HEK293T (cell line): ENCODE results near the gene ZXDC.

Source experiments
- CTCF ChIA-PET: fragments of 350-600 bp; formaldehyde crosslinking; extraction: SDS; loops from one replicate; lab custom pipeline; 2021; ENCODE audit warnings: antibody characterized with exemption, inconsistent platforms; lab: Yijun Ruan, JAX
- POLR2A ChIA-PET: fragments of 350-600 bp; formaldehyde crosslinking; extraction: SDS; loops from one replicate; lab custom pipeline; 2020; ENCODE audit warnings: antibody characterized with exemption, inconsistent platforms; lab: Yijun Ruan, JAX
- DNase-seq: peaks from one replicate; pipeline ENCODE4 v3.0.0; 2012; ENCODE audit warnings: mixed read lengths; ENCODE audit errors: extremely low spot score
- ARNT ChIP-seq: fragments of 450-650 bp; IDR thresholded peaks from 2 replicates; pipeline ENCODE4 v1.6.1; 2017; ENCODE audit warnings: mild to moderate bottlenecking
- BHLHE40 ChIP-seq: fragments of 450-650 bp; IDR thresholded peaks from 2 replicates; pipeline ENCODE4 v1.6.1; 2016; ENCODE audit warnings: mild to moderate bottlenecking, moderate library complexity, borderline replicate concordance
- CTBP1 ChIP-seq: fragments of 450-650 bp; IDR thresholded peaks from 2 replicates; pipeline ENCODE4 v1.6.1; 2016; ENCODE audit warnings: borderline replicate concordance
- ELF4 ChIP-seq: fragments of 450-650 bp; IDR thresholded peaks from 2 replicates; pipeline ENCODE4 v1.6.1; 2017; ENCODE audit warnings: antibody characterized with exemption
- FOXA1 ChIP-seq: fragments of 450-650 bp; IDR thresholded peaks from 2 replicates; pipeline ENCODE4 v1.6.1; 2016; ENCODE audit warnings: mild to moderate bottlenecking
- FOXK2 ChIP-seq: fragments of 450-650 bp; IDR thresholded peaks from 2 replicates; pipeline ENCODE4 v1.6.1; 2016; ENCODE audit warnings: mild to moderate bottlenecking
- FOXM1 ChIP-seq: fragments of 450-650 bp; IDR thresholded peaks from 2 replicates; pipeline ENCODE4 v1.6.1; 2017; ENCODE audit warnings: mild to moderate bottlenecking, borderline replicate concordance
- HDGF ChIP-seq: fragments of 450-650 bp; IDR thresholded peaks from 2 replicates; pipeline ENCODE4 v1.6.1; 2017; ENCODE audit warnings: antibody characterized with exemption, borderline replicate concordance
- L3MBTL2 ChIP-seq: fragments of 450-650 bp; conservative IDR thresholded peaks from 2 replicates; pipeline ENCODE4 v1.6.1; 2016; ENCODE audit warnings: mild to moderate bottlenecking
- LEF1 ChIP-seq: fragments of 450-650 bp; IDR thresholded peaks from 2 replicates; pipeline ENCODE4 v1.6.1; 2017; ENCODE audit warnings: mild to moderate bottlenecking, borderline replicate concordance
- NFRKB ChIP-seq: fragments of 450-650 bp; IDR thresholded peaks from 2 replicates; pipeline ENCODE4 v1.6.1; 2016; ENCODE audit warnings: mild to moderate bottlenecking, moderate library complexity
- SP1 ChIP-seq: fragments of 450-650 bp; IDR thresholded peaks from 2 replicates; pipeline ENCODE4 v1.6.1; 2017
- SUZ12 ChIP-seq: fragments of 450-650 bp; IDR thresholded peaks from 2 replicates; pipeline ENCODE4 v1.6.1; 2016; ENCODE audit warnings: mild to moderate bottlenecking
- TARDBP ChIP-seq: fragments of 450-650 bp; IDR thresholded peaks from 2 replicates; pipeline ENCODE4 v1.6.1; 2016
- ZNF384 ChIP-seq: fragments of 450-650 bp; IDR thresholded peaks from 2 replicates; pipeline ENCODE4 v1.6.1; 2016
- TF ChIP-seq, protein P1 (sequence below): fragments of 450-650 bp; IDR thresholded peaks from 2 replicates; pipeline ENCODE4 v1.6.1; 2016

ZXDC gene

GRCh38 chr3:126432361-126433104, 43.2 kb downstream of the ZXDC start:
- no peak for DNase-seq
- TF ChIP-seq FOXM1 (no peak), CTBP1 (no peak), NFRKB (no peak), SUZ12 (no peak), ARNT (no peak), FOXK2 (no peak), L3MBTL2 (no peak), TARDBP (no peak), ZNF384 (no peak), FOXA1 (no peak), SP1 (no peak), ELF4 (no peak)
- ChIA-PET POLR2A (no interaction called here), CTCF (no interaction called here)

- no peak for TF ChIP-seq SUZ12
- TF ChIP-seq BHLHE40, result no peak
- no peak for TF ChIP-seq FOXM1
- no peak for TF ChIP-seq HDGF
- no peak for TF ChIP-seq SP1
- TF ChIP-seq L3MBTL2, result no peak
- no peak for TF ChIP-seq FOXA1
- TF ChIP-seq FOXK2, result no peak
- TF ChIP-seq TARDBP, result no peak
- no peak for TF ChIP-seq LEF1
- no peak for TF ChIP-seq ELF4
- no peak for TF ChIP-seq NFRKB
- TF ChIP-seq, protein P1, sequence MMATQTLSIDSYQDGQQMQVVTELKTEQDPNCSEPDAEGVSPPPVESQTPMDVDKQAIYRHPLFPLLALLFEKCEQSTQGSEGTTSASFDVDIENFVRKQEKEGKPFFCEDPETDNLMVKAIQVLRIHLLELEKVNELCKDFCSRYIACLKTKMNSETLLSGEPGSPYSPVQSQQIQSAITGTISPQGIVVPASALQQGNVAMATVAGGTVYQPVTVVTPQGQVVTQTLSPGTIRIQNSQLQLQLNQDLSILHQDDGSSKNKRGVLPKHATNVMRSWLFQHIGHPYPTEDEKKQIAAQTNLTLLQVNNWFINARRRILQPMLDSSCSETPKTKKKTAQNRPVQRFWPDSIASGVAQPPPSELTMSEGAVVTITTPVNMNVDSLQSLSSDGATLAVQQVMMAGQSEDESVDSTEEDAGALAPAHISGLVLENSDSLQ, result no peak
- TF ChIP-seq ZNF384, result no peak
- no peak for TF ChIP-seq ARNT
- TF ChIP-seq CTBP1, result no peak
- DNase-seq, result no peak
- ChIA-PET CTCF (no interaction called here), POLR2A (no interaction called here)
Observed at GRCh38 chr3:126431103-126431534, 44.6 kb downstream of the ZXDC start.

- POLR2A ChIA-PET, result no interaction called here
- TF ChIP-seq TARDBP, result no peak
- no peak for TF ChIP-seq LEF1
- no peak for TF ChIP-seq ARNT
- no peak for TF ChIP-seq L3MBTL2
- TF ChIP-seq FOXM1, result no peak
- TF ChIP-seq FOXK2, result no peak
- TF ChIP-seq CTBP1, result no peak
- TF ChIP-seq ZNF384, result no peak
- TF ChIP-seq, protein P1, result no peak
- no peak for TF ChIP-seq SUZ12
- no peak for TF ChIP-seq NFRKB
- no peak for TF ChIP-seq BHLHE40
- TF ChIP-seq FOXA1, result no peak
- no peak for TF ChIP-seq SP1
Observed at GRCh38 chr3:126424751-126425150, 50.9 kb downstream of the ZXDC start.

DNA sequence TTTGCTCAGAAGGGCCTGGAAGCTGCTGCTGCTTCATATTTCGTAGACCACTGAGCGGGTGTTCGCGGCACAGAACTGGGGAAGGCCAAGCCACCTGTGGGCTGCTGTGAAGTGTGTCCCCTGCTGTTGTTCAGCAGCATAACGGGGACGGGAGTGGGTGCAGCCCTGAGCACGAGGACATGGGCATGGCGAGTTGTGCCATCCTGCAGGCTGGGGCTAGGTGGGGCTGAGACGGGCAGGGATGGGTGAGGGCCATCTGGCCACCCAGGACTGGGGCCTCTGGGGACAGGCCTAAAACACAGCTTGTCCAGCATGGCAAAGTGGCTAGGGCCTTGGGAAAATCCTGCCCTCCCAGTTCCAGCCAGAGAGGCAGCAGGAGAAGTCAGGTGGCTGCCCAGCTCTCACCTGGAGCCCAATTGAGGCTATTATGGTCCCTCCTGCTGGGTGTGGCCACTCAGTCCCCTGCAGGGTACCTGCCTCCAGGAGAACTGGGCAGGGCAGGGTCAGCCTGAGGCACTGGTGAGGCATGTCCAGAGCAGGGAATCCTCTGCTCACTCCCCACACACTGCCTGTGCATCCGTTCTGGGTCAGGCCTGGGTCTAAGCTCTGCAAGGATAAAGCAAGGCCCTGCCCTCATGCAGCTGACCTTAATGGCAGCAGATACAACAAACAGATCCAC, 51.5 kb downstream of the ZXDC start:
- DNase-seq, result no peak
- POLR2A ChIA-PET, result no interaction called here
- CTCF ChIA-PET, result no interaction called here
- TF ChIP-seq HDGF (no peak), NFRKB (no peak), FOXK2 (no peak), TARDBP (no peak), L3MBTL2 (no peak), BHLHE40 (no peak), ARNT (no peak), CTBP1 (no peak), SP1 (no peak), ZNF384 (no peak), LEF1 (no peak), FOXM1 (no peak), FOXA1 (no peak), SUZ12 (no peak), ELF4 (no peak)
- TF ChIP-seq, protein P1, result no peak

More at GRCh38 chr3:126424751-126425150, 50.9 kb downstream of the ZXDC start:
- no peak for DNase-seq
- CTCF ChIA-PET, result no interaction called here

DNA sequence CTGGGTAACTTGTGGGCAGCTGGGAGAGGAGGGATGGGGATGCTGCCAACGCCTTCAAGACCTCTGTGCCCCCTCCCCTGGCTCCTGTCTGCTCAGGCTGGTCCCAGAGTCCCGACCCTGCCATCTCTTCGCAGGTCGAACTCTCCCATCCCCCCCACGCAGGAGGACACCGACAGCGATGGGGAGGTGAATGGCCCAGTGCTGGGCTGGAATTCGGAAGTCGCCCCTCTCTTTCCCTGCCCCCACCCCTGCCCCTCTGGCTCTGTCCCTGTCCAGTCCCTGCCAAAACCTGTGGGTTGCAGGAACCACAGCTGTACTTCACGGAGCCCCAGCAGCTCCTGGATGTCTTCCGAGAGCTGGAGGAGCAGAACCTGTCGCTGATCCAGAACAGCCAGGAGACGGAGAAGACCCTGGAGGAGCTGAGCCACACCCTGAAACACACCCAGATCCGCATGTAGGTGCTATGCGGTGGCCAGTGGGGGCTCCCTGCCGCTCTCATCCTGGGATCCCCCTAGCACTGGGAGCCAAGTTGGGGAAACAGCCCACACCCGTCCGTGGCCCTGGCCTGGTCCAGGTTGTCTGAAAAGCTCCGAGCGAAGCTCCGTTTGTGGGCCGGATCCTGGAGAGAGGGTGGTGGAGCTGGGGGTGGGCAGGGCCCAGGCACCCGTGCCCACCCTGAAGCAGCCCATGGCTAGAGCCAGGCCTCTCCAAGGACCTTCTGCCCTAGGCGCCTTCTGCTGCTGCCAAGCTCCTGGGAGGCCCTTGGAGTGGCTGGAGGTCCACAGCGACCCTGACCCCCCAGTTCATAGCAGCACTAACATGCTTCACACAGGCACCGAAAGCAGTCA, 52.3 kb downstream of the ZXDC start:
- DNase-seq, result no peak
- ChIA-PET POLR2A (no interaction called here), CTCF (no interaction called here)
- no peak for TF ChIP-seq FOXA1
- TF ChIP-seq HDGF, result no peak
- no peak for TF ChIP-seq L3MBTL2
- TF ChIP-seq ARNT, result no peak
- TF ChIP-seq FOXK2, result no peak
- no peak for TF ChIP-seq LEF1
- no peak for TF ChIP-seq ZNF384
- TF ChIP-seq ELF4, result no peak
- TF ChIP-seq, protein P1, result no peak
- TF ChIP-seq CTBP1, result no peak
- TF ChIP-seq NFRKB, result no peak
- TF ChIP-seq SUZ12, result no peak
- TF ChIP-seq BHLHE40, result no peak
- no peak for TF ChIP-seq FOXM1
- TF ChIP-seq TARDBP, result no peak
- no peak for TF ChIP-seq SP1
